Smooth muscle cell (in vitro differentiated cells): ENCODE measurements around the gene CHTOP. TPM values are rescaled to one million over a fixed set of nuclear protein-coding genes. Genes with fewer than 3 reads are reported as not detected.
A peak's percentile ranks its signal among the peaks of the same experiment; 100 is the strongest.

ENCODE experiments used
- DNase-seq: peaks from one replicate; lab custom pipeline; 2025; ENCODE audit not compliant: unreplicated experiment; lab: John Stamatoyannopoulos, UW
- H2AFZ ChIP-seq: fragments of 200-600 bp; sonication (generic); 2 replicates; pipeline ENCODE4 v1.6.0; 2016; ENCODE audit warnings: antibody characterized with exemption, low read depth, mild to moderate bottlenecking
- H3F3A ChIP-seq: fragments of 200-600 bp; sonication (generic); 2 replicates; pipeline ENCODE4 v1.6.0; 2017; ENCODE audit warnings: antibody characterized with exemption, low read depth
- H3K27ac ChIP-seq: fragments of 200-600 bp; sonication (generic); 2 replicates; pipeline ENCODE4 v1.5.1; 2016; ENCODE audit warnings: low read depth, mild to moderate bottlenecking
- H3K27me3 ChIP-seq: fragments of 200-600 bp; sonication (generic); 2 replicates; pipeline ENCODE4 v1.6.1; 2016; ENCODE audit warnings: low read depth, mild to moderate bottlenecking
- H3K36me3 ChIP-seq: fragments of 200-600 bp; sonication (generic); 2 replicates; pipeline ENCODE4 v1.5.1; 2016; ENCODE audit warnings: low read depth
- H3K4me1 ChIP-seq: fragments of 200-600 bp; sonication (generic); 2 replicates; pipeline ENCODE4 v1.5.1; 2016; ENCODE audit warnings: low read depth
- H3K4me2 ChIP-seq: fragments of 200-600 bp; sonication (generic); 2 replicates; pipeline ENCODE4 v1.6.0; 2016; ENCODE audit warnings: mild to moderate bottlenecking
- H3K4me3 ChIP-seq: fragments of 200-600 bp; sonication (generic); 2 replicates; pipeline ENCODE4 v1.5.1; 2016; ENCODE audit warnings: mild to moderate bottlenecking
- H3K79me2 ChIP-seq: fragments of 200-600 bp; sonication (generic); 2 replicates; pipeline ENCODE4 v1.6.0; 2016; ENCODE audit warnings: low read depth, mild to moderate bottlenecking
- H3K9ac ChIP-seq: fragments of 200-600 bp; sonication (generic); 2 replicates; pipeline ENCODE4 v1.6.0; 2016; ENCODE audit warnings: low read depth
- H3K9me3 ChIP-seq: fragments of 200-600 bp; sonication (generic); replicated peaks from 2 replicates; pipeline ENCODE4 v1.5.1; 2016; ENCODE audit warnings: low read depth
- H4K20me1 ChIP-seq: fragments of 200-600 bp; sonication (generic); 2 replicates; pipeline ENCODE4 v1.6.0; 2016; ENCODE audit warnings: low read depth
- CTCF ChIP-seq: fragments of 200-600 bp; sonication (generic); IDR thresholded peaks from 2 replicates; pipeline ENCODE4 v1.5.1; 2017; ENCODE audit warnings: borderline replicate concordance, mild to moderate bottlenecking, antibody characterized with exemption; ENCODE audit not compliant: insufficient read depth, poor library complexity, severe bottlenecking
- WGBS: methylation state at CpG from one replicate; pipeline ENCODE4 v1.1.7; 2016; ENCODE audit warnings: low lambda C conversion rate; 5-methylcytosine and 5-hydroxymethylcytosine counted together
- polyA plus RNA-seq: library from polyadenylated mRNA; unstranded; fragments of >200 nt; fragmentation: Nextera tagmentation; extraction: Ambion mirVana; gene quantifications from 2 replicates; pipeline ENCODE4 v1.2.1, GENCODE V29; 2016
- total RNA-seq: library from RNA; depleted of rRNA; stranded (reverse); fragments of >200 nt; gene quantifications from 2 replicates; pipeline ENCODE4 v1.2.3, GENCODE V29; 2014

CHTOP gene
- total and polyA plus RNA-seq, 2 experiments from 2014 or later: 47.8 to 50.2 TPM

- no peak for TF ChIP-seq CTCF
- no peaks in the 10 kb centered on the region for H3F3A ChIP-seq
- peaks cover 17% of the 10 kb centered on the region for H3K4me1 ChIP-seq
- peaks cover 8% of the 10 kb centered on the region for H4K20me1 ChIP-seq
- H3K27me3 ChIP-seq: peaks cover 8% of the 10 kb centered on the region
- H3K27ac ChIP-seq: no peak overlapping the region
- H3K79me2 ChIP-seq: peaks cover 22% of the 10 kb centered on the region
- H2AFZ ChIP-seq: no peak overlapping the region
- no peak for DNase-seq
- 92% methylated on average over 2 of the region's 2 CpGs for WGBS
- H3K36me3 ChIP-seq: no peaks in the 10 kb centered on the region
- H3K4me2 ChIP-seq: no peak overlapping the region
- no peak overlapping the region for H3K9ac ChIP-seq
- H3K9me3 ChIP-seq: no peaks in the 10 kb centered on the region
- H3K4me3 ChIP-seq: no peak overlapping the region
These were observed 39.6 kb downstream of the CHTOP start for GRCh38 chr1:153673511-153673910.

- H3F3A ChIP-seq: no peaks in the 10 kb centered on the region
- peaks cover 39% of the 10 kb centered on the region for H3K27me3 ChIP-seq
- DNase-seq: peak; percentile 7
- no peak overlapping the region for H3K27ac ChIP-seq
- peak overlapping the region; percentile 52 for H3K4me3 ChIP-seq
- peak overlapping the region; percentile 85 for H2AFZ ChIP-seq
- WGBS: 7% methylated on average over 29 of the region's 29 CpGs
- no peaks in the 10 kb centered on the region for H3K36me3 ChIP-seq
- no peaks in the 10 kb centered on the region for H3K9me3 ChIP-seq
- peak; percentile 78 for TF ChIP-seq CTCF
- H3K4me1 ChIP-seq: peaks cover 17% of the 10 kb centered on the region
- no peak overlapping the region for H3K9ac ChIP-seq
- no peaks in the 10 kb centered on the region for H3K79me2 ChIP-seq
- H4K20me1 ChIP-seq: no peaks in the 10 kb centered on the region
- H3K4me2 ChIP-seq: peak overlapping the region; percentile 93
These were observed 44.1 kb downstream of the CHTOP start for GRCh38 chr1:153677718-153678518.

GRCh38 chr1:153678519-153679336 lies 44.9 kb downstream of the CHTOP start, which contains the start of gene NPR1:
TSS of gene NPR1 (plus strand) at chr1:153678688. CDS start at chr1:153679109, 421 bp downstream.
- H3F3A ChIP-seq: no peaks in the 10 kb centered on the region
- H3K36me3 ChIP-seq: no peaks in the 10 kb centered on the region
- under 1% methylated on average over 48 of the region's 78 CpGs for whole genome bisulfite sequencing
- no peaks in the 10 kb centered on the region for H3K79me2 ChIP-seq
- peak within 1 kb of the TSS; percentile 93 for H3K4me2 ChIP-seq
- H3K27ac ChIP-seq: no peak within 1 kb of the TSS
- peak within 1 kb of the TSS; percentile 52 for H3K4me3 ChIP-seq
- no peak for DNase-seq
- no peak within 1 kb of the TSS for H3K9ac ChIP-seq
- H3K27me3 ChIP-seq: peaks cover 39% of the 10 kb centered on the region
- H2AFZ ChIP-seq: peak within 1 kb of the TSS; percentile 85
- peaks cover 17% of the 10 kb centered on the region for H3K4me1 ChIP-seq
- TF ChIP-seq CTCF: no peak
- H3K9me3 ChIP-seq: no peaks in the 10 kb centered on the region
- no peaks in the 10 kb centered on the region for H4K20me1 ChIP-seq
